Measurements from ENCODE around the gene ABCG1.

- TF ChIP-seq CTBP1 (IDR thresholded peaks at IDR 0.05; ENCODE audit: borderline replicate concordance): no peak
- no peak for TF ChIP-seq BHLHE40 (IDR thresholded peaks at IDR 0.05; ENCODE audit: borderline replicate concordance)
- no peak for TF ChIP-seq SP1 (IDR thresholded peaks at IDR 0.05)
- no peak for TF ChIP-seq FOXM1 (IDR thresholded peaks at IDR 0.05; ENCODE audit: borderline replicate concordance)
- no peak for TF ChIP-seq HDGF (IDR thresholded peaks at IDR 0.05; ENCODE audit: borderline replicate concordance)
Observed at GRCh38 chr21:42340187-42341050, 121.5 kb downstream of the ABCG1 start.

Measured in HEK293T (cell line).